AG10803 (cell line): ENCODE measurements around the gene ODAD4.

Experiments used
- DNase-seq: peaks from one replicate; pipeline ENCODE4 v3.0.0; 2010; ENCODE audit warnings: low read depth
- H3K4me3 ChIP-seq: 2 replicates; pipeline ENCODE4 v1.5.1; 2011; ENCODE audit warnings: mild to moderate bottlenecking, low read length, control low read depth
- TF ChIP-seq, protein P1 (sequence below): conservative IDR thresholded peaks from 2 replicates; pipeline ENCODE4 v1.5.1; 2011; ENCODE audit warnings: mild to moderate bottlenecking, low read length, control low read depth, inconsistent platforms

ODAD4 gene

GRCh38 chr17:41992576-41992975 is 62.2 kb downstream of the ODAD4 start:
- TF ChIP-seq, protein P1, sequence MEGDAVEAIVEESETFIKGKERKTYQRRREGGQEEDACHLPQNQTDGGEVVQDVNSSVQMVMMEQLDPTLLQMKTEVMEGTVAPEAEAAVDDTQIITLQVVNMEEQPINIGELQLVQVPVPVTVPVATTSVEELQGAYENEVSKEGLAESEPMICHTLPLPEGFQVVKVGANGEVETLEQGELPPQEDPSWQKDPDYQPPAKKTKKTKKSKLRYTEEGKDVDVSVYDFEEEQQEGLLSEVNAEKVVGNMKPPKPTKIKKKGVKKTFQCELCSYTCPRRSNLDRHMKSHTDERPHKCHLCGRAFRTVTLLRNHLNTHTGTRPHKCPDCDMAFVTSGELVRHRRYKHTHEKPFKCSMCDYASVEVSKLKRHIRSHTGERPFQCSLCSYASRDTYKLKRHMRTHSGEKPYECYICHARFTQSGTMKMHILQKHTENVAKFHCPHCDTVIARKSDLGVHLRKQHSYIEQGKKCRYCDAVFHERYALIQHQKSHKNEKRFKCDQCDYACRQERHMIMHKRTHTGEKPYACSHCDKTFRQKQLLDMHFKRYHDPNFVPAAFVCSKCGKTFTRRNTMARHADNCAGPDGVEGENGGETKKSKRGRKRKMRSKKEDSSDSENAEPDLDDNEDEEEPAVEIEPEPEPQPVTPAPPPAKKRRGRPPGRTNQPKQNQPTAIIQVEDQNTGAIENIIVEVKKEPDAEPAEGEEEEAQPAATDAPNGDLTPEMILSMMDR = no peak
- H3K4me3 ChIP-seq = no peak overlapping the region
- no peak for DNase-seq

DNA sequence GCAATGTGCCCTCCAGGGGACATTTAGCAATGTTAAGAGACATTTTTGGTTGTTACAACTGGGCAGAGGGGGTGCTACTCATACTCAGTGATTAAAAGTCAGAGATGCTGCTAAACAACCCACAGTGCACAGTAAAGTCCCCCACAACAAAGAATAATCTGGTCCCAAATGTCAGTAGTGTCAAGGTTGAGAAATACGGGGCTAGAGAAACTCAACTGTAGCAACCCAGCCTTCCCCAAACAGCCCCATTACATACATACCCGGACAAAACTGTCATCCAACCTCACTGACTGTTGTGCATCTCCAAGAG is 66.4 kb downstream of the ODAD4 start:
- TF ChIP-seq, protein P1 = no peak
- no peak overlapping the region for H3K4me3 ChIP-seq
- DNase-seq = no peak

DNA sequence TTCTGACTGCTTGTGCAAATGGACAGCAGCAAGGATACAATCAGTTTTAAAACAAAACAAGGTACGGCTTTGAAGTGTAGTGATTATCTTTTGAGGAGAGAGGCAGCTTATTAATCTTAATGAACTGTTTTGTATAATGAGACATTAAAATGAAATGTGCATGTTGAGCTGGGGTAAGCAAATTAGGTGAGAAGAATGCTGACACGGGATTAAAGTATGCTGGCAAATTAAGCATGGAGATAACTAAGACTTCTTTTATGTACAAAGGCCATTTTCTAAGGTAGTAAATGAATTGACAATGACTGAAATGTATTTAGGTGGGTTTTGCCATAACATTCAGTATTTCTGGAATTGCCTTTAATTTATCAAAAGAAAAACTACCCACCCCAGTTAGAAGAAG is 68.1 kb downstream of the ODAD4 start:
- no peak overlapping the region for H3K4me3 ChIP-seq
- TF ChIP-seq, protein P1 = no peak
- no peak for DNase-seq

DNA sequence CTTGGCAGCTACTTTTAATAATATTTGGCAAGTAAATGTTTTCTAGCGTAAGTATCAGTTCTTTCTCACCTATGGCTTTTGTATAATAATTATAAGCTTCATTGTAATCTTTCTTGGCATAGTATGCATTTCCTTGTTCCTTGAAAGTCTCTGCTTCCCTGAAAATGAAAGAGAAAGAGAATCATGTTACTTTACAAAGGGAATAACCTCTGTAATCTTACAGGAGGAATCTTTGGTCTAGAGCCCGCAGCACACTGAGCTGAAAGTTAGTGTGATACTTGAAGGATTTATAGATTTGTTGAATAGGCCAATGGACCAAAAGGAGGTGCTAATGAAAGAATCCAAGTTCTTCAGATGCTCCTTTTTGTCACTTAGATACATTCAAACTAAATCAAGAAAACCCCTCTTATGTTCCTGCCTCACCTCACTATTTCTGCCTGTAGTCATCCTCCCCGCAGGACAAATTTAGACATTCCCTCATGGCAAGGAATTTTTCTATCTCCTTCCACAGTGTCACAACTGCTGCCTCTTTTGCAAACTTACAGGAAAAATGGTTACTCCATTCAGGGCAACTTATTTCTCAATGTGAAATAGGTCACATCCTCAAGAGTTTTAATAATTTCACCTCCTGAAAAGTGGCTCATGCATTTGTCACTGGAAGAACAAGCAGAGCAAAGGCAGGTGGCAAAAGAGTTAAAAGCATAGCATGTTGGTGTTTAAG is 70.2 kb downstream of the ODAD4 start:
- no peak for DNase-seq
- no peak overlapping the region for H3K4me3 ChIP-seq
- TF ChIP-seq, protein P1 = no peak

- H3K4me3 ChIP-seq = no peak overlapping the region
- no peak for DNase-seq
- TF ChIP-seq, protein P1 = no peak
These were observed 71.3 kb downstream of the ODAD4 start for GRCh38 chr17:42001729-42002128.

- TF ChIP-seq, protein P1 = no peak
- no peak for DNase-seq
- H3K4me3 ChIP-seq = no peak overlapping the region
These were observed 71.9 kb downstream of the ODAD4 start for GRCh38 chr17:42002175-42002791.

DNA sequence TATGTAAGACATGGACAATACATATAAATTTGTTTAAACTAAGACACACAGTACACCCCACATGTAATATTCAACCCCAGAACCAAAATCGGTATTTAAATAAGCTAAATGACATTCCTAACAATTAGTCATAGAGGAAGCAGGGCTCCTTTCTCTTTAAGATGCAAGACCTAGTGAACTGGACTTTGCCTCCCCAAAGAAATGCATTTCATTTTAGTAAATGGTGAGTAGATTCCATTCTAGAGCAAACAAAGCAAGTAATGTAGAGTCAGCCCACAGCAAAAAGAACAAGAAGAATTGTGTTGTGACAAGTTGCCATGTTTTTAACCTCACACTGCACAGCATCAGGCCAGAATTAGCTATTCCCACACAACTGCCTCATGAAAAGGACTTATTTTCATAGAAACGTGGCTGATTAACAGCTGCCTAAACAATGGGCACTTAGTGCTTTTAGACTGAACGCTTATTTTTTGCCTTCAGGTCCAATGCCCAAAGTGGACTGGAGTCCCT is 72.4 kb downstream of the ODAD4 start:
- no peak for DNase-seq
- TF ChIP-seq, protein P1 = no peak
- H3K4me3 ChIP-seq = no peak overlapping the region
